Activated naive CD4-positive, alpha-beta T cell treated with anti-CD3 and anti-CD28 coated beads, Interleukin-2, amount 50 U/mL, for 24 hours (primary cell): ENCODE data around the gene CD28.

Source experiments
- H3K27ac Mint-ChIP-seq: one replicate; pipeline ENCODE4 v1.8.0; 2021; ENCODE audit warnings: mild to moderate bottlenecking, mixed read lengths
- H3K27me3 Mint-ChIP-seq: one replicate; pipeline ENCODE4 v1.8.0; 2021; ENCODE audit warnings: mixed read lengths
- H3K36me3 Mint-ChIP-seq: one replicate; pipeline ENCODE4 v1.8.0; 2021; ENCODE audit warnings: mixed read lengths
- H3K4me1 Mint-ChIP-seq: one replicate; pipeline ENCODE4 v1.8.0; 2021; ENCODE audit warnings: mixed read lengths
- H3K4me3 Mint-ChIP-seq: one replicate; pipeline ENCODE4 v1.8.0; 2021; ENCODE audit warnings: mild to moderate bottlenecking, mixed read lengths
- H3K9me3 Mint-ChIP-seq: one replicate; pipeline ENCODE4 v1.8.0; 2021; ENCODE audit warnings: mixed read lengths

Gene CD28

GRCh38 chr2:203743441-203743981, 37.1 kb downstream of the CD28 start:
- H3K4me3 Mint-ChIP-seq = no peak overlapping the region
- peaks cover 8% of the 10 kb centered on the region for H3K9me3 Mint-ChIP-seq
- no peaks in the 10 kb centered on the region for H3K27me3 Mint-ChIP-seq
- H3K4me1 Mint-ChIP-seq = peaks cover 87% of the 10 kb centered on the region
- H3K27ac Mint-ChIP-seq = peak overlapping the region; percentile 93
- H3K36me3 Mint-ChIP-seq = peaks cover 20% of the 10 kb centered on the region

DNA sequence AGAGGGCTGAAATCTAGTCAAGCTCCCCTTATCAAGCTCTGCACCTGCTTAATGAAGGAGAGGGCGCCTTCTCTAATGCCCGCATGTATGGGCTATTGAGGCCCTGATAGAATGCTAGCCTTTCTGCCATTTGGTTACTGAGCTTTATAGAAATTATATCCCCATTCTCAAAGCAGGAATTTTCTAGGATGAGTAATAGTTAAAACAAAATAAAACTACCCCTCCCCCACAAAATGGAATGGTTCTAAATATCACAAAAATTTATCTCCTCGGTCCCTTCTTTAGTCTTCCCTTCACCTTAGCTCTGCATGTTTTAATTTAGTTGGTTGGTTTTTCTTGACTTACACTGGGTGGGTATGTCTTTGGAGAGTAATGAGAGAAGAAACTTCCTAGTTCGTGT, 37.7 kb downstream of the CD28 start:
- H3K36me3 Mint-ChIP-seq = peaks cover 20% of the 10 kb centered on the region
- no peaks in the 10 kb centered on the region for H3K27me3 Mint-ChIP-seq
- H3K27ac Mint-ChIP-seq = peak overlapping the region; percentile 97
- peaks cover 8% of the 10 kb centered on the region for H3K9me3 Mint-ChIP-seq
- no peak overlapping the region for H3K4me3 Mint-ChIP-seq
- H3K4me1 Mint-ChIP-seq = peaks cover 87% of the 10 kb centered on the region

DNA sequence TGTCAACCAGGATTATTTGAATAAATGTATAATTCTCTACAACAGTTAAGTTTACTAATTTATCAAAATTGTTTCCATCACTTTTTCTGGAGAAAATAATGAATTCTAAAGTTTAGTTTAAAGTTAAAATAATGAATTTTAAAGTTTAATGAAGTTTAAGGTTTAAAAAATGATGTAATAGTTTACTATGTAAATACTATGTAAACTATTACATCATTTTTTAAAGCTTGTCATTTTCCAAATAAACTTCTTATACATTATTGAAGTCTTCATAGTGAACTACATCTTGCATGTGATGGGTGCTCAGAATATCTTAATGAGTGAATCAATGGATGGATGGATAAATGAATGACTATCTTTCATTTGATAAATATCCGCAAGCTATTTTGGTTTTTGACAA, 38.8 kb downstream of the CD28 start:
- H3K36me3 Mint-ChIP-seq = peaks cover 18% of the 10 kb centered on the region
- peak overlapping the region; percentile 97 for H3K27ac Mint-ChIP-seq
- no peak overlapping the region for H3K4me3 Mint-ChIP-seq
- H3K4me1 Mint-ChIP-seq = peaks cover 86% of the 10 kb centered on the region
- peaks cover 8% of the 10 kb centered on the region for H3K9me3 Mint-ChIP-seq
- no peaks in the 10 kb centered on the region for H3K27me3 Mint-ChIP-seq

GRCh38 chr2:203748331-203749126, 42.1 kb downstream of the CD28 start:
- peak overlapping the region; percentile 70 for H3K27ac Mint-ChIP-seq
- peaks cover 14% of the 10 kb centered on the region for H3K36me3 Mint-ChIP-seq
- peaks cover 75% of the 10 kb centered on the region for H3K4me1 Mint-ChIP-seq

DNA sequence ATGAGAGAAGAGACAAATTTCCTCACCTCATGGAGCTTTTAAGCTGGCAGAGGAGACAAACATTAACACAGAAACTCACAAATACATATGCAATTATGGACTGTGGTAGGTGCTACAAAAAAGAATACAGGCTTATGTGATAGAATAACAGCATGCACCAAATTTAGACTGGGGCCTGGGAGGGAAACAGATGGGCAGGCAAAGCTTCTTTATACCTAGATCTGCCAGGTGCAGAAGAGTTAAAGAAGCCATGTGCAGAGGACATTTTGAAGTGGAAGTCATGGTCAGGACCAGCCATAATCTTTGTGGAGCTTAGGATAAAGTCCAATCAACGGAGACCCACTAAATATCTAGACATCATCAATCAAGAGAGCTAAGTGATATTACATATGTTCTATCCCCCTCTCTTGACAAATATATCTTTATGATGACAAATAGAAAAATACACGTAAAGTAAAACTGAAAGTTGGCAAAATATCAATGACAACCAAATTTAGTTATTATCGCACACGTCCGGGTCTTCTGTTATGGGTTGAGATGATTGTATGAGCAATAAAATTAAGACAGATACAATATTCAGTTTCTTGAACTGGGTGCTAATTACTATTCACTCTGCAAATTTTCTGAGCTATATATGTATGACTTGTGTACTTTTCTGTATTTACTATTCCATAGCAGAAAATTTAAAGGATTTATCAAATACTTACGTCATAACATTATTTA, 44.1 kb downstream of the CD28 start:
- Mint-ChIP-seq H3K4me1 (peaks cover 74% of the 10 kb centered on the region), H3K4me3 (peak overlapping the region; percentile 3), H3K36me3 (peaks cover 21% of the 10 kb centered on the region), H3K27ac (peak overlapping the region; percentile 91), H3K27me3 (no peaks in the 10 kb centered on the region), H3K9me3 (peaks cover 8% of the 10 kb centered on the region)

More at GRCh38 chr2:203748331-203749126, 42.1 kb downstream of the CD28 start:
- Mint-ChIP-seq H3K9me3 (peaks cover 8% of the 10 kb centered on the region), H3K4me3 (peak overlapping the region; percentile 69), H3K27me3 (no peaks in the 10 kb centered on the region)

DNA sequence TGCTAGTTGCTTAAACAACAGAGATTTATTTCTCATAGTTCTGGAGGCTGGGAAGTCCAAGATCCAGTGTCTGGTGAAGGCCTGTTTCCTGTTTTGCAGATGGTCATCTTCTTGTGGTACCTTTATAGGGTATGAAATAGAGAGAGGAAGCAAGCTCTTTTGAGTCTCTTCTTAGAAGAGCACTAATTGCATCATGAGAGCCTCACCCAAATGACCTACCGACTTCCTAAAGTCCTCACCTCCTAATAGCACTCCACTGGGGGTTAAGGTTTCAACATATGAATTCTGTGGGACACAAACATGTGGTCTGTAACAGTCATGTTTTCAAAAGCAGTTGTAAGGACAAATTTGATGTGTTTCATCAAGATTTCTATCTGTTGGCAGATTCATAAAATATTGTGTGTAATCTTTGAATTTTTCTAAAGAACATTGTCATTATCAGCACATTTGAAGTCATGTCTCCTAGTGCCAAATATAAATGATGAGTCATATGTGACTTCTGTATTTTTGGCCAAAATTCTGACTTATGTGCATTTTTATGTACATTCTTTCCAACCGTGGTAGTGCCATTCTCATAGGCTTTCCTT, 45.3 kb downstream of the CD28 start:
- peaks cover 30% of the 10 kb centered on the region for H3K36me3 Mint-ChIP-seq
- peaks cover 14% of the 10 kb centered on the region for H3K9me3 Mint-ChIP-seq
- H3K27me3 Mint-ChIP-seq = no peaks in the 10 kb centered on the region
- H3K27ac Mint-ChIP-seq = peak overlapping the region; percentile 73
- peaks cover 66% of the 10 kb centered on the region for H3K4me1 Mint-ChIP-seq
- H3K4me3 Mint-ChIP-seq = no peak overlapping the region

- peaks cover 50% of the 10 kb centered on the region for H3K4me1 Mint-ChIP-seq
- peaks cover 41% of the 10 kb centered on the region for H3K36me3 Mint-ChIP-seq
Observed at GRCh38 chr2:203756161-203756560, 49.7 kb downstream of the CD28 start.

GRCh38 chr2:203758841-203759689, 52.6 kb downstream of the CD28 start:
- Mint-ChIP-seq H3K27me3 (no peaks in the 10 kb centered on the region), H3K9me3 (peaks cover 14% of the 10 kb centered on the region), H3K4me3 (no peak overlapping the region), H3K36me3 (peaks cover 41% of the 10 kb centered on the region), H3K27ac (peak overlapping the region; percentile 23), H3K4me1 (peaks cover 65% of the 10 kb centered on the region)

More at GRCh38 chr2:203756161-203756560, 49.7 kb downstream of the CD28 start:
- Mint-ChIP-seq H3K27ac (no peak overlapping the region), H3K4me3 (no peak overlapping the region), H3K9me3 (peaks cover 14% of the 10 kb centered on the region), H3K27me3 (no peaks in the 10 kb centered on the region)

- no peaks in the 10 kb centered on the region for H3K27me3 Mint-ChIP-seq
- peaks cover 37% of the 10 kb centered on the region for H3K36me3 Mint-ChIP-seq
- peaks cover 12% of the 10 kb centered on the region for H3K9me3 Mint-ChIP-seq
- H3K4me3 Mint-ChIP-seq = no peak overlapping the region
- H3K4me1 Mint-ChIP-seq = peaks cover 69% of the 10 kb centered on the region
- peak overlapping the region; percentile 64 for H3K27ac Mint-ChIP-seq
Observed at GRCh38 chr2:203759690-203760365, 53.4 kb downstream of the CD28 start.

DNA sequence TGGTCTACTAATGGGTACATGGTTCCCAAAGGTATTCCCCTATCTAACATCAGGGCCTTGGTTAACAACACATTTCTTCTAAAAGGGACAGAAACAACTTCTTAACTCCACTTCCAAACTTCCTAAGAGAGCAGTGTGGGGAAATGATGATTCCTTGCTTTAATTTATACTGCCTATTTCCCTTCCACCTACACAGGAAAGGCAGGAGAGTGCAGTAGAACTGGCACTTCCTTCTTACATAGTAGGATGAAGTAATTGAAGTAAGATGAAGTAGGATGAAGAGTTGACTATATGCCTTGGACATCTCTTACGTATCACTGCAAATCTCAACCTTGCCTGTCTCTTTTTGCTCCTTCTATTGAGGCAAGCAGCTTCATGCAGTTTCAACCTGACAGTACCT, 54.7 kb downstream of the CD28 start:
- H3K4me1 Mint-ChIP-seq = peaks cover 76% of the 10 kb centered on the region
- H3K36me3 Mint-ChIP-seq = peaks cover 29% of the 10 kb centered on the region
- no peak overlapping the region for H3K4me3 Mint-ChIP-seq
- H3K9me3 Mint-ChIP-seq = peaks cover 5% of the 10 kb centered on the region
- H3K27me3 Mint-ChIP-seq = no peaks in the 10 kb centered on the region
- H3K27ac Mint-ChIP-seq = peak overlapping the region; percentile 91

DNA sequence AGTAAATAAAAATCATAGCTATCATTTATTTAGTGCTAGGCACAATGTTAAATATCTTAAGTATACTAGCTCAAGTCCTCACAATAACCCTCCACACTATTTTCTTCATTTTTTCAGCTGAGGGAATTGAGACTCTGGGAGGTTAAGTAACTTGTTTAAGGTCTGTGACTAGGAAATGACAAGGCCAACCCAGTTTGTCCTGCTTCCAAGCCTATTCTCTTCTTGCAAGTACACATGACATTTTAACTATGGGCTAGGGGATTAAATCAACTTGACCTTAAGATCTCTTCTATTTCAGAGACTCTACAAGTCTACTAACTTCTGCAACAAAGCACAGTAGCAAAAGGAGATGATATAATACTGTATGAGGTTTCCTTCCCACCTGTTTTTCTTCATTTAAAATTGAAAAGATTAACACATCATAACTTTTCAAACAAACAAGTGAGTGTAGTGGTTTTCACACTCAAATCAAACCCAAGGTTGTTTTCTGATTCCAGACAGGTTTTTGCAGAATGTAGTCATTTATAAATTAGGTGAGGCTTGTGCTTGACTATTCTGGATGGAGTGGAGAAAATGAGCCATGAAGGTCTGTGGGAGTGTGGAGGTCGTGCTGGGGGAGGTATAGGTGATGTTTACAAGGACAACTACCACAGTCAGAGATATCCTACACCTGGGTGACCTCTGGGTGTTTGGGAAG, 57.0 kb downstream of the CD28 start:
- Mint-ChIP-seq H3K4me1 (peaks cover 87% of the 10 kb centered on the region), H3K9me3 (peaks cover 5% of the 10 kb centered on the region), H3K27me3 (no peaks in the 10 kb centered on the region), H3K4me3 (peak overlapping the region; percentile 23), H3K27ac (peak overlapping the region; percentile 91), H3K36me3 (peaks cover 17% of the 10 kb centered on the region)

GRCh38 chr2:203763938-203764664, 57.7 kb downstream of the CD28 start:
- peak overlapping the region; percentile 23 for H3K4me3 Mint-ChIP-seq
- peaks cover 85% of the 10 kb centered on the region for H3K4me1 Mint-ChIP-seq

GRCh38 chr2:203772456-203773165, 66.2 kb downstream of the CD28 start:
- Mint-ChIP-seq H3K4me1 (peaks cover 47% of the 10 kb centered on the region), H3K27ac (peak overlapping the region; percentile 47), H3K9me3 (peaks cover 5% of the 10 kb centered on the region)

More at GRCh38 chr2:203763938-203764664, 57.7 kb downstream of the CD28 start:
- Mint-ChIP-seq H3K9me3 (peaks cover 5% of the 10 kb centered on the region), H3K27ac (peak overlapping the region; percentile 91), H3K27me3 (no peaks in the 10 kb centered on the region), H3K36me3 (peaks cover 15% of the 10 kb centered on the region)

More at GRCh38 chr2:203772456-203773165, 66.2 kb downstream of the CD28 start:
- H3K27me3 Mint-ChIP-seq = no peaks in the 10 kb centered on the region
- H3K36me3 Mint-ChIP-seq = peaks cover 11% of the 10 kb centered on the region
- H3K4me3 Mint-ChIP-seq = no peak overlapping the region
